Lower leg skin (tissue), 4 donors: ENCODE data around the gene S100A5. TPM values are rescaled to one million over a fixed set of nuclear protein-coding genes. Genes with fewer than 3 reads are reported as not detected.

Experiments
- DNase-seq, 2 donors: peaks; one replicate each; pipeline ENCODE4 v3.0.0-alpha.2; 2019; ENCODE audit warnings: low spot score in 2 of 2
- H3K4me3 ChIP-seq: fragments of 200-600 bp; sonication (generic); 2 replicates; pipeline ENCODE4 v1.5.1; 2017; ENCODE audit warnings: mild to moderate bottlenecking, low read depth; ENCODE audit not compliant: poor library complexity, severe bottlenecking
- CTCF ChIP-seq, 3 donors: fragments of 450-650 bp; IDR thresholded peaks; one replicate each; pipeline ENCODE4 v1.5.1; 2016; ENCODE audit warnings: antibody characterized with exemption in 3 of 3, mild to moderate bottlenecking in 3 of 3, moderate library complexity in 2 of 3
- POLR2A ChIP-seq, 2 donors: fragments of 450-650 bp; IDR thresholded peaks; one replicate each; pipeline ENCODE4 v1.6.1; 2016 to 2017; ENCODE audit warnings: antibody characterized with exemption in 2 of 2, mild to moderate bottlenecking in 1 of 2, moderate library complexity in 1 of 2
- WGBS, 2 donors: methylation state at CpG; one replicate each; pipeline ENCODE4 v1.1.5; 2018; 5-methylcytosine and 5-hydroxymethylcytosine counted together
- intact Hi-C: fragments of 100-400 bp; cut with DNase I; formaldehyde crosslinking; loops from one replicate; pipeline ENCODE4 v1.15.0; 2023; ENCODE audit warnings: low total_unique reads
- total RNA-seq, 4 donors: library from RNA; depleted of rRNA; stranded (reverse); fragments of >200 nt; gene quantifications; one replicate each; pipeline ENCODE4 v1.1.0, GENCODE V29; 2016

Gene S100A5
- total RNA-seq, 4 donors from 2014 or later: not detected

GRCh38 chr1:153490272-153491051 lies 50.3 kb downstream of the S100A5 start:
- 19 to 21% methylated on average over 12 of the region's 12 CpGs for WGBS, 2 donors
- H3K4me3 ChIP-seq: no peak overlapping the region
- peak; percentile 90 to 94 for DNase-seq
- TF ChIP-seq POLR2A (IDR thresholded peaks at IDR 0.05) (no peak), CTCF (IDR thresholded peaks at IDR 0.05) (no peak)
- intact Hi-C loops: no loop called here

- DNase-seq: no peak
- intact Hi-C loops: no loop called here
- TF ChIP-seq CTCF (IDR thresholded peaks at IDR 0.05): no peak
- TF ChIP-seq POLR2A (IDR thresholded peaks at IDR 0.05): no peak
- WGBS, 2 donors: 5 to 17% methylated on average over 4 of the region's 4 CpGs
- H3K4me3 ChIP-seq: no peak overlapping the region
Observed at GRCh38 chr1:153488731-153489130, 52.0 kb downstream of the S100A5 start.

- TF ChIP-seq POLR2A (IDR thresholded peaks at IDR 0.05) (no peak), CTCF (IDR thresholded peaks at IDR 0.05) (no peak)
Observed at GRCh38 chr1:153487707-153488106, 53.0 kb downstream of the S100A5 start.

More at GRCh38 chr1:153487707-153488106, 53.0 kb downstream of the S100A5 start:
- intact Hi-C loops: no loop called here
- H3K4me3 ChIP-seq: no peak overlapping the region
- 98 to 100% methylated on average over 2 of the region's 2 CpGs for WGBS, 2 donors
- DNase-seq: no peak

Other genes with a start within 250 kb of the S100A5 start
- 10 to 100 TPM; 33.1 to 66.1 (median 60.3) TPM for gene PGLYRP3, start 228.0 kb downstream of the S100A5 start, total RNA-seq
- gene PGLYRP4, start 192.1 kb downstream of the S100A5 start, total RNA-seq: 10 to 100 TPM; 10.2 to 36.1 (median 18.7) TPM
- 10 to 100 TPM; 21.6 to 53.2 (median 31.3) TPM for gene S100A9, start 183.1 kb downstream of the S100A5 start, total RNA-seq
- 1 to 10 TPM in 1 of 4 donors, not detected in 3; 2.0 TPM for gene S100A12, start 165.3 kb downstream of the S100A5 start, total RNA-seq
- gene S100A8, start 149.9 kb downstream of the S100A5 start, total RNA-seq: 10 to 100 TPM in 1 of 4 donors, 1 to 10 TPM in 3; 1.3 to 14.3 (median 6.0) TPM
- gene S100A7A, start 124.4 kb downstream of the S100A5 start, total RNA-seq: not detected
- gene S100A7, start 80.3 kb downstream of the S100A5 start, total RNA-seq: 10 to 100 TPM; 12.2 to 46.8 (median 31.3) TPM
- 100 to 1,000 TPM; 147 to 251 (median 192) TPM for gene S100A6, start 4.9 kb downstream of the S100A5 start, total RNA-seq
- 100 to 1,000 TPM in 3 of 4 donors, 10 to 100 TPM in 1; 94.4 to 215 (median 146) TPM for gene S100A4, start 4.9 kb upstream of the S100A5 start, total RNA-seq
- 10 to 100 TPM in 1 of 4 donors, 1 to 10 TPM in 2, not detected in 1; 1.2 to 78.2 (median 2.2) TPM for gene S100A3, start 8.3 kb upstream of the S100A5 start, total RNA-seq
- 100 to 1,000 TPM in 1 of 4 donors, 10 to 100 TPM in 3; 71.5 to 143 (median 96.4) TPM for gene S100A2, start 24.9 kb upstream of the S100A5 start, total RNA-seq
- gene S100A16, start 72.2 kb upstream of the S100A5 start, total RNA-seq: 100 to 1,000 TPM; 289 to 390 (median 329) TPM
- gene S100A14, start 75.4 kb upstream of the S100A5 start, total RNA-seq: 100 to 1,000 TPM; 416 to 668 (median 495) TPM
- 10 to 100 TPM; 44.1 to 72.8 (median 47.2) TPM for gene S100A13, start 86.6 kb upstream of the S100A5 start, total RNA-seq
- 10 to 100 TPM in 3 of 4 donors, 1 to 10 TPM in 1; 8.7 to 33.5 (median 23.8) TPM for gene S100A1, start 87.5 kb upstream of the S100A5 start, total RNA-seq
- 10 to 100 TPM; 56.1 to 86.9 (median 65.5) TPM for gene CHTOP, start 93.1 kb upstream of the S100A5 start, total RNA-seq
- 10 to 100 TPM; 34.8 to 60.4 (median 46.9) TPM for gene SNAPIN, start 117.8 kb upstream of the S100A5 start, total RNA-seq
- gene ILF2, start 130.1 kb upstream of the S100A5 start, total RNA-seq: 100 to 1,000 TPM in 2 of 4 donors, 10 to 100 TPM in 2; 80.4 to 118 (median 105) TPM
- 10 to 100 TPM in 2 of 4 donors, 1 to 10 TPM in 2; 4.3 to 16.5 (median 7.7) TPM for gene NPR1, start 137.8 kb upstream of the S100A5 start, total RNA-seq
- 10 to 100 TPM; 28.0 to 31.5 (median 29.6) TPM for gene INTS3, start 187.1 kb upstream of the S100A5 start, total RNA-seq
- gene SLC27A3, start 234.5 kb upstream of the S100A5 start, total RNA-seq: 10 to 100 TPM; 21.6 to 70.3 (median 45.3) TPM